B cell (primary cell): ENCODE results near the gene TAF8. TPM values are rescaled to one million over a fixed set of nuclear protein-coding genes. Genes with fewer than 3 reads are reported as not detected.
"Not testable (repeated sequence)": the region's sequence is repeated elsewhere in the genome, so short reads cannot be mapped to it uniquely, and the experiment has no call there.

Experiments used
- ATAC-seq: fragments of 200-7000 bp; cut with Tn5 transposase; one replicate; pipeline ENCODE4 v1.10.0; 2021; ENCODE audit warnings: low read depth, mild to moderate bottlenecking, moderate number of reproducible peaks, moderate library complexity
- CTCF ChIA-PET: fragments of 350-600 bp; sonication (Branson Sonifier 250); formaldehyde crosslinking; loops from one replicate; lab custom pipeline; 2021; ENCODE audit warnings: antibody characterized with exemption, inconsistent platforms; lab: Charles Lee
- POLR2A ChIA-PET: fragments of 350-600 bp; sonication (Branson Sonifier 250); formaldehyde crosslinking; loops from one replicate; lab custom pipeline; 2021; ENCODE audit warnings: antibody characterized with exemption; lab: Charles Lee
- DNase-seq: peaks from one replicate; pipeline ENCODE4 v3.0.0; 2013
- H2AFZ ChIP-seq: 2 replicates; pipeline ENCODE4 v1.6.1; 2012; ENCODE audit warnings: mild to moderate bottlenecking, low read depth, low read length; ENCODE audit not compliant: insufficient read depth, poor library complexity, severe bottlenecking
- H3K27ac ChIP-seq, 2 donors: 1 replicate in 1 of 2; 2 replicates in 1 of 2; pipeline ENCODE4 v1.5.1; 2012 to 2013; ENCODE audit warnings: low read length in 2 of 2, mild to moderate bottlenecking in 2 of 2, moderate library complexity in 1 of 2
- H3K27me3 ChIP-seq, 4 experiments: fragments of 200-600 bp in 1 of 4; sonication (generic) in 1 of 4; replicated peaks in 1 of 4; 1 replicate in 2 of 4; 2 replicates in 2 of 4; pipeline versions ENCODE4 v1.6.1 to v1.7.0; 2013 to 2016; ENCODE audit warnings: low read length in 3 of 4, mild to moderate bottlenecking in 2 of 4, mixed read lengths in 1 of 4, moderate library complexity in 1 of 4; ENCODE audit not compliant: insufficient read depth in 4 of 4, control insufficient read depth in 3 of 4; ENCODE audit errors: control extremely low read depth in 1 of 4
- H3K36me3 ChIP-seq, 2 experiments: replicated peaks in 1 of 2; 1 replicate in 1 of 2; 2 replicates in 1 of 2; pipeline versions ENCODE4 v1.6.1 to v1.7.1; 2013; ENCODE audit warnings: low read length in 1 of 2; ENCODE audit not compliant: insufficient read depth in 2 of 2, control insufficient read depth in 1 of 2; ENCODE audit errors: control extremely low read depth in 1 of 2, extremely low read depth in 1 of 2
- H3K4me1 ChIP-seq, 2 donors: fragments of 200-600 bp in 1 of 2; sonication (generic) in 1 of 2; 1 replicate in 1 of 2; 2 replicates in 1 of 2; pipeline versions ENCODE4 v1.5.1 to v1.6.1; 2013 to 2017; ENCODE audit warnings: low read length in 2 of 2; ENCODE audit not compliant: control insufficient read depth in 2 of 2, insufficient read depth in 2 of 2
- H3K4me2 ChIP-seq: replicated peaks from 2 replicates; pipeline ENCODE3; 2012; ENCODE audit warnings: mild to moderate bottlenecking, low read depth, low read length; ENCODE audit not compliant: poor library complexity, severe bottlenecking
- H3K4me3 ChIP-seq, 5 experiments: fragments of 200-600 bp in 1 of 5; sonication (generic) in 1 of 5; 1 replicate in 3 of 5; 2 replicates in 2 of 5; pipeline versions ENCODE4 v1.5.1 to v1.7.0; 2011 to 2016; ENCODE audit warnings: low read length in 4 of 5, mild to moderate bottlenecking in 4 of 5, low read depth in 2 of 5, control low read depth in 1 of 5, moderate library complexity in 1 of 5; ENCODE audit not compliant: insufficient read depth in 1 of 5; ENCODE audit errors: control extremely low read depth in 1 of 5, extremely low read depth in 1 of 5
- H3K79me2 ChIP-seq: fragments of 200-600 bp; sonication (generic); one replicate; pipeline ENCODE4 v1.6.0; 2016; ENCODE audit warnings: low read length; ENCODE audit not compliant: control insufficient read depth, insufficient read depth
- H3K9ac ChIP-seq: fragments of 200-600 bp; sonication (generic); 2 replicates; pipeline ENCODE4 v1.6.1; 2017; ENCODE audit warnings: mild to moderate bottlenecking, low read length, moderate library complexity
- H3K9me3 ChIP-seq, 3 donors: one replicate each; pipeline versions ENCODE4 v1.6.1 to v1.7.1; 2013; ENCODE audit warnings: low read length in 2 of 3; ENCODE audit not compliant: control insufficient read depth in 2 of 3, insufficient read depth in 1 of 3; ENCODE audit errors: control extremely low read depth in 1 of 3
- H4K20me1 ChIP-seq: 2 replicates; pipeline ENCODE4 v1.6.0; 2012; ENCODE audit warnings: mild to moderate bottlenecking, low read length; ENCODE audit not compliant: insufficient read depth, control insufficient read depth, poor library complexity, severe bottlenecking
- H3K27ac Mint-ChIP-seq: one replicate; pipeline ENCODE4 v1.8.0; 2021; ENCODE audit warnings: mixed read lengths
- H3K27me3 Mint-ChIP-seq: one replicate; pipeline ENCODE4 v1.8.0; 2021; ENCODE audit warnings: mixed read lengths
- H3K4me1 Mint-ChIP-seq: one replicate; pipeline ENCODE4 v1.8.0; 2021; ENCODE audit warnings: mixed read lengths
- H3K4me3 Mint-ChIP-seq: one replicate; pipeline ENCODE4 v1.8.0; 2021; ENCODE audit warnings: mixed read lengths
- H3K9me3 Mint-ChIP-seq: one replicate; pipeline ENCODE4 v1.8.0; 2022; ENCODE audit warnings: mixed read lengths; ENCODE audit not compliant: insufficient read depth
- EZH2 ChIP-seq: IDR thresholded peaks from 2 replicates; pipeline ENCODE4 v1.6.1; 2012; ENCODE audit warnings: borderline replicate concordance, low read depth, mild to moderate bottlenecking, moderate library complexity, low read length; ENCODE audit not compliant: insufficient read depth, poor library complexity, severe bottlenecking
- WGBS: methylation state at CpG from one replicate; pipeline ENCODE4 v1.1.5; 2013; ENCODE audit warnings: missing lambda C conversion rate; ENCODE audit not compliant: insufficient coverage; 5-methylcytosine and 5-hydroxymethylcytosine counted together
- intact Hi-C: fragments of 100-400 bp; cut with micrococcal nuclease; formaldehyde crosslinking; loops from one replicate; pipeline ENCODE4 v1.10.0; 2022
- polyA plus RNA-seq: library from polyadenylated mRNA; depleted of rRNA; stranded (reverse); fragments of >200 nt; gene quantifications from 2 replicates; pipeline ENCODE4 v1.2.3, GENCODE V29; 2012
- total RNA-seq, 2 donors: library from RNA; stranded (reverse); fragments of 120-200 nt in 1 of 2; gene quantifications; 1 replicate in 1 of 2; 2 replicates in 1 of 2; pipeline versions ENCODE4 v1.2.3 to v1.2.4, GENCODE V29; 2013 to 2022

The TAF8 gene
- total and polyA plus RNA-seq, 2 donors (not counting 1 experiment from before 2014, with no cell fraction given) = 30.6 to 67.0 TPM

GRCh38 chr6:42007286-42008137 lies 42.8 kb upstream of the TAF8 start:
- no peak overlapping the region for H3K4me3 ChIP-seq
- peak; percentile 73 for ATAC-seq
- Mint-ChIP-seq H3K27ac (peak overlapping the region; percentile 85), H3K27me3 (no peaks in the 10 kb centered on the region), H3K9me3 (no peaks in the 10 kb centered on the region), H3K4me3 (peak overlapping the region; percentile 70), H3K4me1 (peaks cover 46% of the 10 kb centered on the region)
- H3K79me2 ChIP-seq = peaks cover 80% of the 10 kb centered on the region
- ChIA-PET POLR2A (interaction anchor here (0.8 to 1.2 kb wide), 4 partner anchors 9 to 23 kb away, joined by 3 to 6 read pairs (median 4); no protein-coding TSS in a partner anchor), CTCF (interaction anchor here (0.7 to 2.5 kb wide), 4 partner anchors 19 to 226 kb away, joined by 3 to 8 read pairs (median 4); no protein-coding TSS in a partner anchor)
- peaks cover 40 to 50% of the 10 kb centered on the region in 2 donors for H3K4me1 ChIP-seq
- H3K9me3 ChIP-seq = no peaks in the 10 kb centered on the region
- H3K27me3 ChIP-seq = no peaks in the 10 kb centered on the region
- intact Hi-C loops = loop anchor here (2.0 kb wide), 2 partner anchors 15 to 31 kb away; no protein-coding TSS in a partner anchor
- peak overlapping the region; percentile 13 to 73 for H3K27ac ChIP-seq
- DNase-seq = peak; percentile 58
- no peak overlapping the region for H2AFZ ChIP-seq
- peaks cover 0 to 22% of the 10 kb centered on the region in 2 experiments for H3K36me3 ChIP-seq
- H4K20me1 ChIP-seq = peaks cover 80% of the 10 kb centered on the region
- H3K4me2 ChIP-seq = peak overlapping the region; percentile 54
- 34% methylated on average over 10 of the region's 15 CpGs for WGBS
- H3K9ac ChIP-seq = peak overlapping the region; percentile 28
- no peak for TF ChIP-seq EZH2

- intact Hi-C loops = not testable (repeated sequence)
- H3K36me3 ChIP-seq = peaks cover under 1 to 25% of the 10 kb centered on the region in 2 experiments
These were observed 42.2 kb upstream of the TAF8 start for GRCh38 chr6:42008138-42008528.

More at GRCh38 chr6:42008138-42008528, 42.2 kb upstream of the TAF8 start:
- POLR2A ChIA-PET = interaction anchor here (0.8 to 1.2 kb wide), 4 partner anchors 10 to 23 kb away, joined by 3 to 6 read pairs (median 4); no protein-coding TSS in a partner anchor
- H3K27ac Mint-ChIP-seq, DNase-seq, H3K9ac ChIP-seq, H3K9me3 Mint-ChIP-seq, H3K27me3 Mint-ChIP-seq, ATAC-seq, H3K27me3 ChIP-seq, H3K27ac ChIP-seq, H2AFZ ChIP-seq, H3K9me3 ChIP-seq, H3K4me3 ChIP-seq, H3K4me3 Mint-ChIP-seq: not testable (repeated sequence)
- H3K4me1 ChIP-seq = peaks cover 40 to 50% of the 10 kb centered on the region in 2 donors
- H3K4me2 ChIP-seq = peak overlapping the region; percentile 54
- 0% methylated on average over 1 of the region's 8 CpGs for WGBS
- H3K4me1 Mint-ChIP-seq = peaks cover 52% of the 10 kb centered on the region
- CTCF ChIA-PET = interaction anchor here (0.7 to 2.5 kb wide), 4 partner anchors 18 to 226 kb away, joined by 3 to 8 read pairs (median 4); no protein-coding TSS in a partner anchor
- H3K79me2 ChIP-seq = peaks cover 80% of the 10 kb centered on the region
- peaks cover 86% of the 10 kb centered on the region for H4K20me1 ChIP-seq
